Measurements from ENCODE around the gene TMEM97.
"Not testable (repeated sequence)": the region's sequence is repeated elsewhere in the genome, so short reads cannot be mapped to it uniquely, and the experiment has no call there.

The TMEM97 gene

DNA sequence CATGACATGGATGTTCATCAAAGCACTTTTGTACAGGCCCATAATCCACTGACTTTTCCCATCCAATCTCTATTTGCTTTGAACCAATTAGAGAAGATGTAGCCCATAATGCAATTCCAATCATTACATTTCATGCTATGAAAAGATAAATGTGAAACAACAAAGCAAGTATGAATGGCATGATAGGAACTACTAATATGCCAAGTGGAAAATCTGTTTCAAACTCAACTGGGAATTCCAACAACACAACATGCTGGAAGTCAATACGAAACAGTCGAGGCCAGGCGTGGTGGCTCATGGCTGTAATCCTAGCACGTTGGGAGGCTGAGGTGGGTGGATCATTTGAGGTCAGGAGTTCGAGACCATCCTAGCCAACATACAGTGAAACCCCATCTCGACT is 39.6 kb upstream of the TMEM97 start:
- H3K27ac ChIP-seq: no peak overlapping the region
- no peak for TF ChIP-seq POLR2AphosphoS5 (IDR thresholded peaks at IDR 0.05; ENCODE audit: borderline replicate concordance, low read depth, low read length)
- TF ChIP-seq FOXP2 (optimal IDR thresholded peaks at IDR 0.05; ENCODE audit: control extremely low read depth, extremely low read length, insufficient read depth): no peak
- TF ChIP-seq EZH2 (IDR thresholded peaks at IDR 0.05): no peak
- no peaks in the 10 kb centered on the region for H3K9me3 ChIP-seq (ENCODE audit: low read depth, low read length)
- H3K4me3 ChIP-seq: no peak overlapping the region
- no peak overlapping the region for H3K9ac ChIP-seq (ENCODE audit: insufficient read length)
- no peak for DNase-seq (ENCODE audit: low read depth, low spot score)
- H3K36me3 ChIP-seq (ENCODE audit: insufficient read depth, low read length): no peaks in the 10 kb centered on the region

GRCh38 chr17:28280826-28281225 is 38.2 kb upstream of the TMEM97 start:
- TF ChIP-seq EZH2 (IDR thresholded peaks at IDR 0.05): no peak
- no peak for TF ChIP-seq POLR2AphosphoS5 (IDR thresholded peaks at IDR 0.05; ENCODE audit: borderline replicate concordance, low read depth, low read length)
- TF ChIP-seq FOXP2 (optimal IDR thresholded peaks at IDR 0.05; ENCODE audit: control extremely low read depth, extremely low read length, insufficient read depth): no peak
- Histone ChIP-seq H3K27ac (no peak overlapping the region), H3K9ac (ENCODE audit: insufficient read length) (no peak overlapping the region), H3K36me3 (ENCODE audit: insufficient read depth, low read length) (no peaks in the 10 kb centered on the region), H3K4me3 (no peak overlapping the region), H3K9me3 (ENCODE audit: low read depth, low read length) (no peaks in the 10 kb centered on the region)
- no peak for DNase-seq (ENCODE audit: low read depth, low spot score)

DNA sequence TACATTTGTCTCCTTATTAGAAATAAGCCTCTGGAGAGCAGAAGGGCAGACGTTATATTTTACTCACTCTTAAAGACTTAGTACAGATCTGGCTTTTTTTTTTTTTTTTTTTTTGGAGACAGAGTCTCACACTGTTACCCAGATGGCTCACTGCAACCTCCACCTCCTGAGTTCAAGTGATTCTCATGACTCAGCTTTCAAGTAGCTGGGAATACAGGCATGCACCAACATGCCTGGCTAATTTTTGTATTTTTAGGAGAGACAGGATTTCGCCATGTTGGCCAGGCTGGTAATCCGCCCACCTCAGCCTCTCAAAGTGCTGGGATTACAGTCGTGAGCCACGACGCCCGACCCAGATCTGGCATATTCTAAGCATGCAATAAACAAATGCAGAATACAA is 36.4 kb upstream of the TMEM97 start:
- no peak for TF ChIP-seq EZH2 (IDR thresholded peaks at IDR 0.05)
- no peak for TF ChIP-seq POLR2AphosphoS5 (IDR thresholded peaks at IDR 0.05; ENCODE audit: borderline replicate concordance, low read depth, low read length)
- TF ChIP-seq FOXP2 (optimal IDR thresholded peaks at IDR 0.05; ENCODE audit: control extremely low read depth, extremely low read length, insufficient read depth): no peak
- no peak for DNase-seq (ENCODE audit: low read depth, low spot score)
- Histone ChIP-seq H3K4me3 (no peak overlapping the region), H3K27ac (no peak overlapping the region), H3K36me3 (ENCODE audit: insufficient read depth, low read length) (no peaks in the 10 kb centered on the region), H3K9me3 (ENCODE audit: low read depth, low read length) (no peaks in the 10 kb centered on the region), H3K9ac (ENCODE audit: insufficient read length) (no peak overlapping the region)

DNA sequence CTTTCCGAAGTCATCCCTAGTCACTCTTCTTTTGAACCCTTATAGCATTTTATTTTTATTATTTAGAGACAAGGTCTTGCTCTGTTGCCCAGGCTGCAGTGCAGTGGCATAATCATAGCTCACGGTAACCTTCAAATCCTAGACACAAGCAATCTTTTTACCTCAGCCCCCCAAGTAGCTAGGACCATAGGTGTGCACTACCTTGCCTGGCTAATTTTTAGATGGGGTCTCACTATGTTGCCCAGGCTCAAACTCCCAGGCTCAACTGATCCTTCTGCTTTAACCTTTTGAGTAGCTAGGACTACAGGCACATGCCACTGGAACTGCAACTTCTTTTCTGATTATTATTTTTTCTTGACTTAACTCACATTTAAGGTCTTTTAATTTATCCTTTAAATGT is 33.0 kb upstream of the TMEM97 start:
- no peak for DNase-seq (ENCODE audit: low read depth, low spot score)
- no peak overlapping the region for H3K27ac ChIP-seq
- TF ChIP-seq EZH2 (IDR thresholded peaks at IDR 0.05): no peak
- TF ChIP-seq POLR2AphosphoS5 (IDR thresholded peaks at IDR 0.05; ENCODE audit: borderline replicate concordance, low read depth, low read length): no peak
- no peak for TF ChIP-seq FOXP2 (optimal IDR thresholded peaks at IDR 0.05; ENCODE audit: control extremely low read depth, extremely low read length, insufficient read depth)

DNA sequence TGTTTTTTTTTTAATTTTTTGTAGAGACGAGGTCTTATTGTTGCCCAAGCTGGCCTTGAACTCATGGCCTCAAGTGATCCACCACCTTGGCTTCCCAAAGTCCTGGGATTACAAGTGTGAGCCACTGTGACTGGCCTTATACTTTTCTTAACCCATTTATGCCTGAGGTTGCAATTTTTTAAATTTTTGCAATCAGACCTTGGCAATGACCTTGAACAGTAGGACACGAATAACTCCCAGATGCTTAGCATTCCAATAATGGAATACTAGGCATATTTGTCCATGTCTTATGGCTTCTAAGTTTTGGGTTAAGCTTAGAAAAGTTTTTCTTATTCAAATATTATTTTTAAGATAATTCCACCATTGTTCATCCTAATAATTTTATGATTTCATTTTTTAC is 28.3 kb upstream of the TMEM97 start:
- Histone ChIP-seq H3K9me3 (ENCODE audit: low read depth, low read length) (no peaks in the 10 kb centered on the region), H3K36me3 (ENCODE audit: insufficient read depth, low read length) (no peaks in the 10 kb centered on the region), H3K4me3 (no peak overlapping the region), H3K27ac (no peak overlapping the region), H3K9ac (ENCODE audit: insufficient read length) (no peak overlapping the region)
- DNase-seq (ENCODE audit: low read depth, low spot score): no peak
- no peak for TF ChIP-seq EZH2 (IDR thresholded peaks at IDR 0.05)
- no peak for TF ChIP-seq FOXP2 (optimal IDR thresholded peaks at IDR 0.05; ENCODE audit: control extremely low read depth, extremely low read length, insufficient read depth)

More for the DNA sequence above, 33.0 kb upstream of the TMEM97 start:
- no peaks in the 10 kb centered on the region for H3K9me3 ChIP-seq (ENCODE audit: low read depth, low read length)
- H3K9ac ChIP-seq (ENCODE audit: insufficient read length): no peak overlapping the region
- H3K36me3 ChIP-seq (ENCODE audit: insufficient read depth, low read length): no peaks in the 10 kb centered on the region
- H3K4me3 ChIP-seq: no peak overlapping the region

- no peak overlapping the region for H3K4me3 ChIP-seq
- H3K9ac ChIP-seq (ENCODE audit: insufficient read length): no peak overlapping the region
- no peaks in the 10 kb centered on the region for H3K9me3 ChIP-seq (ENCODE audit: low read depth, low read length)
- H3K36me3 ChIP-seq (ENCODE audit: insufficient read depth, low read length): no peaks in the 10 kb centered on the region
- DNase-seq (ENCODE audit: low read depth, low spot score): no peak
- TF ChIP-seq EZH2 (IDR thresholded peaks at IDR 0.05) (no peak), POLR2AphosphoS5 (IDR thresholded peaks at IDR 0.05; ENCODE audit: borderline replicate concordance, low read depth, low read length) (no peak), FOXP2 (optimal IDR thresholded peaks at IDR 0.05; ENCODE audit: control extremely low read depth, extremely low read length, insufficient read depth) (no peak)
- H3K27ac ChIP-seq: no peak overlapping the region
Observed at GRCh38 chr17:28291780-28292330, 27.1 kb upstream of the TMEM97 start.

DNA sequence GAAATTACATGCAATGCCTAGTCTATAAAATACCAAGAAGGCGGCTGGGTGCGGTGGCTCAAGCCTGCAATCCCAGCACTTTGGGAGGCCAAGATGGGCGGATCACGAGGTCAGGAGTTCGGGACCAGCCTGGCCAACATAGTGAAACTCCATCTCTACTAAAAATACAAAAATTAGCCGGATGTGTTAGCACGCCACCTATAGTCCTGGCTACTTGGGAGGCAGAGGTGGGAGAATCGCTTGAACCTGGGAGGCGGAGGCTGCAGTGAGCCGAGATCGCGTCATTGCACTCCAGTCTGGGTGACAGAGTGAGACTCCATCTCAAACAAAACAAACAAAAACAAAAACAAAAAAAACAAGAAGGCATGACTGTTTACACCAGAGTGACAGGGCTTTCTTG is 26.1 kb upstream of the TMEM97 start:
- not testable (repeated sequence) for DNase-seq (ENCODE audit: low read depth, low spot score); H3K27ac ChIP-seq; H3K9me3 ChIP-seq (ENCODE audit: low read depth, low read length); H3K36me3 ChIP-seq (ENCODE audit: insufficient read depth, low read length); H3K4me3 ChIP-seq; H3K9ac ChIP-seq (ENCODE audit: insufficient read length)

DNA sequence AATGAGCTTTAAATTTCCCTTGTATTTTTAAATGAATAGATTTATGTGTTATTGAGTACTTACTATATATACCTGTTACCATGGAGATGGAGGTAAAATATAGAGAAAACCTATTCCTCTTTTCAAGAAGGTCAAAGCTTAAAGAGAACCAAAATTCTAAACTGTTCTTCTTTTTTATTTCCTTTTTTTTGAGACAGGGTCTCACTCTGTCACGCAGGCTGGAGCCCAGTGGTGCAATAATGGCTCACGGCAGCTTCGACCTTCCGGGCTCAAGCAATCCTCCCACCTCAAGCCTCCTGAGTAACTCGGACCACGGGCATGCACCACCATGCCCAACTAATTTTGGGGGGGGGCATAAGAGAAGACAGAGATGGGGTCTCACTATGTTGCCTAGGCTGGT is 25.0 kb upstream of the TMEM97 start:
- Histone ChIP-seq H3K9me3 (ENCODE audit: low read depth, low read length) (no peaks in the 10 kb centered on the region), H3K4me3 (no peak overlapping the region), H3K36me3 (ENCODE audit: insufficient read depth, low read length) (no peaks in the 10 kb centered on the region), H3K27ac (no peak overlapping the region), H3K9ac (ENCODE audit: insufficient read length) (no peak overlapping the region)
- no peak for DNase-seq (ENCODE audit: low read depth, low spot score)
- no peak for TF ChIP-seq POLR2AphosphoS5 (IDR thresholded peaks at IDR 0.05; ENCODE audit: borderline replicate concordance, low read depth, low read length)
- TF ChIP-seq EZH2 (IDR thresholded peaks at IDR 0.05): no peak
- TF ChIP-seq FOXP2 (optimal IDR thresholded peaks at IDR 0.05; ENCODE audit: control extremely low read depth, extremely low read length, insufficient read depth): no peak

- Histone ChIP-seq H3K4me3 (no peak overlapping the region), H3K9ac (ENCODE audit: insufficient read length) (no peak overlapping the region), H3K9me3 (ENCODE audit: low read depth, low read length) (no peaks in the 10 kb centered on the region), H3K36me3 (ENCODE audit: insufficient read depth, low read length) (no peaks in the 10 kb centered on the region), H3K27ac (no peak overlapping the region)
- TF ChIP-seq POLR2AphosphoS5 (IDR thresholded peaks at IDR 0.05; ENCODE audit: borderline replicate concordance, low read depth, low read length) (no peak), EZH2 (IDR thresholded peaks at IDR 0.05) (no peak), FOXP2 (optimal IDR thresholded peaks at IDR 0.05; ENCODE audit: control extremely low read depth, extremely low read length, insufficient read depth) (no peak)
- no peak for DNase-seq (ENCODE audit: low read depth, low spot score)
Observed at GRCh38 chr17:28295677-28296578, 23.1 kb upstream of the TMEM97 start.

All from SK-N-MC (cell line).